Measurements from ENCODE around the gene CRIM1. TPM values are rescaled to one million over a fixed set of nuclear protein-coding genes. Genes with fewer than 3 reads are reported as not detected.

CRIM1 gene
- total RNA-seq, 2 donors from 2014 or later, result 217 to 465 TPM

GRCh38 chr2:36389577-36389976, 34.0 kb downstream of the CRIM1 start:
- Histone ChIP-seq H3K9me3 (no peaks in the 10 kb centered on the region), H3K4me1 (ENCODE audit: control insufficient read depth in 1 of 2, low read depth in 2 of 2) (peaks cover 36 to 63% of the 10 kb centered on the region in 2 donors), H3K27me3 (replicated peaks; ENCODE audit: insufficient read depth) (no peaks in the 10 kb centered on the region), H3K4me3 (no peak overlapping the region), H3K27ac (peak overlapping the region; percentile 10 to 20), H3K36me3 (no peaks in the 10 kb centered on the region)
- DNase-seq (ENCODE audit: low spot score), result no peak
- ATAC-seq (ENCODE audit: insufficient number of reproducible peaks, low FRiP score, low read depth), result no peak
- no peak for TF ChIP-seq CTCF (IDR thresholded peaks at IDR 0.05)

GRCh38 chr2:36392571-36393255, 37.1 kb downstream of the CRIM1 start:
- H3K9me3 ChIP-seq, result no peaks in the 10 kb centered on the region
- TF ChIP-seq CTCF (IDR thresholded peaks at IDR 0.05), result no peak
- ATAC-seq (ENCODE audit: insufficient number of reproducible peaks, low FRiP score, low read depth) (no peak), DNase-seq (ENCODE audit: low spot score) (no peak)
- H3K4me3 ChIP-seq, result no peak overlapping the region
- peak overlapping the region in 1 of 2 donors; percentile 9 for H3K27ac ChIP-seq
- H3K27me3 ChIP-seq (replicated peaks; ENCODE audit: insufficient read depth), result no peaks in the 10 kb centered on the region
- peaks cover 30 to 66% of the 10 kb centered on the region in 2 donors for H3K4me1 ChIP-seq (ENCODE audit: control insufficient read depth in 1 of 2, low read depth in 2 of 2)
- no peaks in the 10 kb centered on the region for H3K36me3 ChIP-seq

DNA sequence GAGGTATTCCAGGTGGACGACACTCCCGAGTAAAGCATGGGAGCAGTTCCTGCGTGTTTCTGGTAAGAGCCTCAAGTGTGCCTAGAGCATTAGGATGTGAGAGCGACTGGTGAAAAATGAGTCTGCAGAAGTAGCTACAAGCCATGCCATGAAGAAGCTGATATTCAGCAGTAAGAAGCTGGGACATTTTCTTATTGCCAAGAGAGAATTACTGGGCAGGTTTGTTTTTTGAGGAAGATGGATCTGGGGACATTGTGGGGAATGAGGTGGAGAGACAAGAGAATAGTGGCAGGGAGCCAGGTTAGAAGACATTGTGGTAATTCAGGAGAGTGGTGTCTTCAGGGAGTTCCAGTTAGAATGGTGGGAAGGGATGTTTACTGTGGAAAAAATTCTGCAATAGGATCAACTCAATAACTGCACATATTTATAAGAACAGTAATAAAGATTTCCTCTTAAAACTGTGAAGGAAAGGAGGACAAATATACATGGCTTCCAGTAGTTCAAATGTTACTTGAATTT, 38.2 kb downstream of the CRIM1 start:
- ATAC-seq (ENCODE audit: insufficient number of reproducible peaks, low FRiP score, low read depth), result no peak
- no peak for DNase-seq (ENCODE audit: low spot score)
- Histone ChIP-seq H3K4me1 (ENCODE audit: control insufficient read depth in 1 of 2, low read depth in 2 of 2) (peaks cover 19 to 55% of the 10 kb centered on the region in 2 donors), H3K4me3 (no peak overlapping the region), H3K27me3 (replicated peaks; ENCODE audit: insufficient read depth) (no peaks in the 10 kb centered on the region), H3K9me3 (no peaks in the 10 kb centered on the region), H3K27ac (peak overlapping the region in 1 of 2 donors; percentile 32), H3K36me3 (no peaks in the 10 kb centered on the region)
- no peak for TF ChIP-seq CTCF (IDR thresholded peaks at IDR 0.05)

GRCh38 chr2:36394804-36395203, 39.2 kb downstream of the CRIM1 start:
- ATAC-seq (ENCODE audit: insufficient number of reproducible peaks, low FRiP score, low read depth) (no peak), DNase-seq (ENCODE audit: low spot score) (no peak)
- TF ChIP-seq CTCF (IDR thresholded peaks at IDR 0.05), result no peak
- no peaks in the 10 kb centered on the region for H3K36me3 ChIP-seq
- peak overlapping the region in 1 of 2 donors; percentile 55 for H3K27ac ChIP-seq
- peaks cover 14 to 47% of the 10 kb centered on the region in 2 donors for H3K4me1 ChIP-seq (ENCODE audit: control insufficient read depth in 1 of 2, low read depth in 2 of 2)
- no peak overlapping the region for H3K4me3 ChIP-seq
- no peaks in the 10 kb centered on the region for H3K9me3 ChIP-seq
- H3K27me3 ChIP-seq (replicated peaks; ENCODE audit: insufficient read depth), result no peaks in the 10 kb centered on the region

- TF ChIP-seq CTCF (IDR thresholded peaks at IDR 0.05), result no peak
- H3K9me3 ChIP-seq, result no peaks in the 10 kb centered on the region
- ATAC-seq (ENCODE audit: insufficient number of reproducible peaks, low FRiP score, low read depth) (no peak), DNase-seq (ENCODE audit: low spot score) (no peak)
- H3K36me3 ChIP-seq, result no peaks in the 10 kb centered on the region
- H3K4me3 ChIP-seq, result no peak overlapping the region
- H3K4me1 ChIP-seq (ENCODE audit: control insufficient read depth in 1 of 2, low read depth in 2 of 2), result peaks cover 14 to 55% of the 10 kb centered on the region in 2 donors
- no peaks in the 10 kb centered on the region for H3K27me3 ChIP-seq (replicated peaks; ENCODE audit: insufficient read depth)
- no peak overlapping the region for H3K27ac ChIP-seq
These were observed 40.3 kb downstream of the CRIM1 start for GRCh38 chr2:36395866-36396265.

Data from thoracic aorta (tissue), 2 donors.